Activated CD4-positive, CD25-positive, alpha-beta regulatory T cell treated with anti-CD3 and anti-CD28 coated beads, Interleukin-2, amount 50 U/mL, for 72 hours (primary cell): ENCODE measurements around the gene LIN52.

Experiments used
- DNase-seq: peaks from one replicate; pipeline ENCODE4 v3.0.0; 2021

The LIN52 gene

DNA sequence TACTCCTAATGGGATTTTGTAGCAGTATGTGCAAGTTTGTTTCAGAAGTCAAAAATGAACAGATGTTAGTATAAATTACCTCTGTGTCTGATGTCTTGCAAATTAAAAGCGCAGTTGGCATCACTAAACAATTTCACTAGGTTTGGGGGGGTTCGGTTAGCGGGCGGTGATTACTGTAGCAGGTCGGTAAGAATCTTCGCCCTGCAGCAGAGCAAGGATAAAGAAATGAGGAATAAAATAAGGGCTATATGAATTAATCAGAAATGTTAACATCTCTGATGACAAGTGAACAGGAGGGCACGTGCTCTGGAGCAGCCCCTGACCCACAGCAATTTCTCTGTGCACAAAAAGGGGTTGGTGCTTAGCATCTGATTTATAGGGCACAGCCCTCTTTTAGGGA lies 110.9 kb downstream of the LIN52 start:
- no peak for DNase-seq

DNA sequence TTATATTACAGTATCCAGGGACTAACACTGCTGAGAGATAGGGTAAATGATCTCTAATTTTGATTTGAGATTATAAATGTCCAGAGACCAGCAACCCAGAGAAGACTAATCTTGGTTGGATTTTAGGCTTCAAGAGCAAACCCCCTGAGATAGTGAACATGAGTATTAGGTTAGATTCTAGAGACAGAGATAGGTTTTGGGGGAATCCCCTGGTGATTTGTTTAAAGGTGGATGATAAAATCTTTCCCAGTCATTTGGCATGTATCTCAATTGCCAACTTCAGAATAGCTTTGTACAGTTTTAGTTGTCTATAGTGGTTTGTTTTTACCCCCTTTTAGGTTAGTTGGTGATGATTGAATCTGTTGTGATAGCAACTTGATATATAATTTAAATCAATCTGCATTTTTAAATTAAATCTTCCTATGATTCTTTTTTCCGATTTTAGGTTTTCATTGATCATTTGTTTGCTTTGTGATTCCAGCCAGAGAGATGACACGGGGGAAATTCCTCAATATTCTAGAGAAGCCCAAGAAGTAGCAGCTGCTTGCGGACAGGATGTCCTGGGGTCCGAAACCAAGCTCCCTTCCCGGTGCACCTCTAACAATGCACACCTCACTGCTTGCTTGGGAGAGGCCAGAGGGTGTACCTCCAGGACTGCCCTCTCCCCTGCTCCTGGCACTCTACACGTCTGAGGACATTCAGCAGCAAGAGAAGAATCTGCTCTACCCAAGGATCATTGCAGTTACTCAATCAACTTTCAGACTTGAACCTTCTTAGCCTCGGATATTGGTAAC lies 113.9 kb downstream of the LIN52 start:
- DNase-seq, result no peak

DNA sequence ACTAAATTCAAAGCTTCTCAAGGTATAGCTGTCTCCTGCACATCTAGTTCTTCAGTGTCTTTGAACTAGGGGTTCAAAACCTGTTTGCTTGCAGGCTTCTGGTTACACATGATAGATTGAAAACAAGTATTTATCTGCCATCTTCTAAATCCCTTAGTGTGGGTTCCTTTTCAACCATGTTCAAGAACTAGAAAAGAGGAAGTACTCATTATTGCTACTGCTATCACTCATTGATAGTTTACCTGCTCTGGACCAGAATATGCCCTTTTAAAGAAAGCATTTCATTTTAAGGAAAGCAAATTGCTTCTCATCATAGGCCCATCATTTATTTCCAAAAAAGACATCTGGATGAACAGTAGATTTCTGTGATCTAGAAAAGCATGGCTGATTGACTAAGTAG lies 117.4 kb downstream of the LIN52 start:
- no peak for DNase-seq

DNA sequence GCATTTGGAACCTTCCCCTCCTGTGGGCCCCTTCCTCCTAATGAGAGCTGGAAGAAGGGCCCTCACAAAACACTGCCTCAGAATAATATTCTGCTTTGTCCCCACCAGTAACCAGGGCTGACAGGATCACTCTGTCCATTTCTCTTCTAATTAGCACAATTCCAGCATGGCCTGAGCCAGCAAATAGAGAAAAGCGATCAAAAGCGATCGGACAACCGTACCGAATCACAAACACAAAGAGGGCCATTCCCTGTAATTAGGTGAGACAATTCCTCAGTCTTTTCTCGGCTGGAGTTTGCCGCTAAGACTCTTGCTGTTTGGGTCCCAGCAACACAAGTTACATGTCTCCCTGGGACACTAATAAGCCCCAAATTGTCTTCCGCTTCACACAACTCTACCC lies 118.9 kb downstream of the LIN52 start:
- no peak for DNase-seq

DNA sequence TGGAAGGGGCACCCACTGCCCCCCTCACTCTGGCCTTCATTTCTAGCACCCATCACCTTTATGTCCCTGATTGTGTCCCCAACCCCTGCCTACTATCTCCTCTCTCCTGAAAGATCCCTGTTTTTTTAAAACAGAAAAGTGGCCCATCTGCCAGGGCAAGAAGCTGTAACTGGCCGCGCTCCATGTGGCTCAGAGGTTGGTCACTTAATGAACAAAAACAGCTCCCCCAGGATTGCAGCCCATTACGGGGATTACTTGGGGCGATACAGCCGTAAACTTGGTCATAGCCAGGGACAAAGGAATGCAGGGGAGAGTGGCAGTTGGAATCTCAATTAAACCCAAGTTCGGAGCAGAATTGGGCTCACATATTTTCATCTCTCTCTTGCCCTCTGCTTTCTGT lies 119.7 kb downstream of the LIN52 start:
- no peak for DNase-seq

- no peak for DNase-seq
Measured at GRCh38 chr14:74205882-74206281, 121.1 kb downstream of the LIN52 start.

GRCh38 chr14:74207943-74208342 lies 123.2 kb downstream of the LIN52 start:
- no peak for DNase-seq

- DNase-seq, result no peak
Measured at GRCh38 chr14:74208642-74209041, 123.9 kb downstream of the LIN52 start.

DNA sequence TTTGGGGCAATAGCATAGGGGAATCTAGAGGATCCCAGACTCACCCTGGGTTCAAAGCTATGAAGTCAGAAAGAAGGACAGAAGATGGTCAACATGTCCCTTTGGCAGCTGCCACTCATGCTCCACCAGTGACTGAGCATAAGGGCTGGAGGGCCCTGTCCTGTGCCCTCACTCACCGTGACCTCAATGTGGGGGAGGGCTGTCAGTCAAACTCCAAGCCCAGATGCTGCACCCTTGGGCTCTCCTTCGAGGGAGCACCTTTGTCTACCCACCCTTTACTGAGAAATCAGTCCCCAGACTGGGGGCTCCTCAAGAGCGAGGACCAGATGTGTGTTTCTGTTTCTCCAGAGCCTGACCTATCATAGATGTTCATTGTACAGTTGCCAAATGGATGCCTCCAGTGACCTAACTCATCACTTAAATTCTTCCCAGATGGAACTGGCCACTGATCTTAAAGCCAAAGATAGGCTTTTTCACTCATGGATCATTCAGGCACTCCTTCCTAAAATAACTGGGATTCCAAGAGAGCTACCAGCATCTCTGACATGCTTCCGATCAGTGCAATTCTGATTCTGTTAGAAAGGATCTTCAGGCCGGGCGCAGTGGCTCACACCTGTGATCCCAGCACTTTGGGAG lies 127.3 kb downstream of the LIN52 start:
- no peak for DNase-seq

- DNase-seq, result no peak
Measured at GRCh38 chr14:74213907-74214803, 129.4 kb downstream of the LIN52 start.

DNA sequence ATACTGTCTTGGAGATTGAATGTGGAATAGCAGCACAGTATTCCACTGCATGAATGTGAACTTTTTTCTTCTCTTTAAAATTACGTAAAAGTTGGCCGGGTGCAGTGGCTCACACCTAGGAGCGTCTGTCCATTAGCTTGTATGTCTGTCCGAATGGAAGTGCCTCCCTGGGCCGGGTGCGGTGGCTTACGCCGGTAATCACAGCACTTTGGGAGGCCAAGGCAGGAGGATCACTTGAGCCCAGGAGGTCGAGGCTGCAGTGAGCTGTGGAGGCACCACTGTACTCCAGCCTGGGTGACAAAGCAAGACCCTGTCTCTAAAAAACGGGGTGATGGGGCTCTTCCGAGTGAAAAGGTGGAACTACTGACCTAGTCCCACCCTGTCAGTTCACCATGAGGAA lies 131.9 kb downstream of the LIN52 start:
- DNase-seq, result no peak

DNA sequence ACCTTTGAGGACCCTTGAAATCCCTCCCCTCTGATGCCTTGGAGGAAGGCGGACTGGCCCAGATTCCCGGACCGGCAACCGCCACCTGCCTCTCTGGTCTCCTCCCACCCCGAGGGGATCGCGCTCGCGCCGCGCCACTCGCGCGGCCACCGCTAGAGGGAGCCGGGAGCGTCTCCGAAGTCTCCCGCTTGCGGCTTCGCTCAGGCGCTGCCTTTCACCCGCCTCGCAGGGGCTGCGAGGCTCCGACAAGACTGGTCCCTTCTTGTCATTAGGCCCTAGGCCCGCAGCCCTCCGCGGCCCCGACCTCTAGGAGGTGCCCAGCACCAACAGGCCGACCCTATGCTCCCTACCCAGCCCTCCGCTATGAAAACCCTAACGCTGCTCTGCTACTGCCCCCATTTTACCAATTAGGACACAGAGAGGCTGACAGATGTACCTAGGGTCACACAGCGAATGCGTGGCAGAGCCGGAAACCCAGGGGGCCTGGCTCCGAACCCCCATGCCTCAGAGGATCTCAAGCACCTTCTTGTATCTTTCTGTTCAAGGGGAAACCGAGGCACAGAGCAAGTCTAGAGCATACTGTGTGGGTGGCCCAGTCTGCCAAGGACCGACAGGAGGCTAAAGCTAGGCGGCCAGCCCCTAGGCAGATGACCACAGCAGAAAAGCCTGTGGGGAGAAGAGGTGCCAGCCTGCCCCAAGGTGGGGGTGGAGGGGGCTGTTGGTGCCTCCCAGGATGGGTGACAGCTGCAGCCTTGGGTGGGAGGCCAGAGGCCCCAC lies 133.1 kb downstream of the LIN52 start:
- peak; percentile 84 for DNase-seq

GRCh38 chr14:74218462-74218861 lies 133.7 kb downstream of the LIN52 start:
- no peak for DNase-seq

GRCh38 chr14:74219277-74220205 lies 134.8 kb downstream of the LIN52 start:
- DNase-seq, result no peak

DNA sequence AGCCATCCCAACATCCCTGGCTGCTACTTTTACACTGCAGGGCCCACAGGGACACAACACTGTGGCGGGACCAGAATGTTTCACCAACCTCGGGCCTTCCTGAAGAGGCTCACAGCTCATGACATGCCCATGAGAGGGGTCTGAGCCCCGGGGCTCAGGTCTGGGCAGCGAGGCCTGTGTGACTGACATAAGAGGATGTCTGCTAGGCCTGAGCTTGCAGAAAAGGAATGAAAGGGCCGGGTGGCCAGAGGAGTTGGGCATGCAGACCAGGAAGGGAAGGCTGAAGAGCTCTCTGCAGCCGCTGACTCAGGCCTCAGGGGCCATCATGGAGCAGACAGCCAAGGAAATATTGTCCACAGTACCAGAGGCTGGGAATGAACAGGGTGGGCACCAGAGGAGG lies 136.2 kb downstream of the LIN52 start:
- no peak for DNase-seq

DNA sequence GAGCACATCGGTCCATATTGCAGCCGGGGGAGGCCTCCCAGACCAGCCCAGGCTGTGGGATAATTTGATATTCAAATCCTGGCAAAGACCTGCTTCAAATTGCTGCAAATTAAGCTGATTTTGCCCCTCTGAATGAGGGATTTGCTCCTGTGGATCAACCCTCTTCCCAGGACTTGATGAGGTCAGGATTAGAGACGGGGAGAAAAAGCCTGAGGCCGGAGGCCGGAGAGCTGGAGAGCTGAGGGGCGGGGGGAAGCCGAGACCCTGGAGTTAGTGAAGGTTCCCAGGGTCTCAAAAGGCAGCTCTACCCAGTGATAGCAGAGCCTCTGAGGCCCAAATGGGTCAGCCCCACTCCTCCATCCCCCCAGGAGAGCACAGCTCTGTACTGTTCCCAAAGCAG lies 137.0 kb downstream of the LIN52 start:
- no peak for DNase-seq

- no peak for DNase-seq
Measured at GRCh38 chr14:74223016-74223415, 138.3 kb downstream of the LIN52 start.

- no peak for DNase-seq
Measured at GRCh38 chr14:74231784-74232183, 147.0 kb downstream of the LIN52 start.

DNA sequence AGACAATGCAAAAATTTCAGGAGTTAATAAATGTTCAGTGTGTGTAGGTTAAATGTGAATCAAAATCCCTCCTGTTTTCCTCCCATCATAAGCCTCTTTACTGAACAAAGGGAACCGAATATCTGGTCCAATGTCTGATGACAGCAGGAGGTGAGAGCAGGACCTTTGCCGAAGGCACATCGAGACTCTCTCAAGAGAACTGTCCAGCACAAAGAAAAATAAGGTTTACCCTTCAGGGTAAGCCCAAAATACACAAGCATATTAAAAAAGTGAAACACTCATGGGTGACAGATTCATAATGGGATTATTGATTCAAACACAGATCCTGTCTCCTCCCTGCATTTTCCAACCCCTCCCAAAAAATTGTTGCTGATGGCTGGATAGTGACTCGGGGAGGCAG lies 150.3 kb downstream of the LIN52 start:
- DNase-seq, result no peak

DNA sequence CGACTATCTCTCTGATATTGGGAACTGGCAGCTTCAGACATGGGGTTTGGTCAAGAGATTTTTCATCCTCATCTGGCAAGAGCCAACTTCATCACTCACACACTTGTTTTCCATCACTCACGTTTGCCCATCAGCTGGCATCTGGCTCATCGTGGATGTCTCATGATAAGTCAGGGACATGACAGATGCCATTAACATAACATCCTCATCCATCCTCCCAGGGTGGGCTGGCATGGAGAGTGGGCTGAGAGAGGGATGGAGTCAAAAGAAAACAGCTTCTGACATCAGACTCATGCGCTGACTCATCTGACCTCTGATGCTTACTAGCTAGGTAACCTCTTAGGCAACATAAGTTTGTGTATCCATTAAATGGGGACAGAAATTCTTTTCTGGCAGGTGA lies 152.7 kb downstream of the LIN52 start:
- DNase-seq, result no peak

DNA sequence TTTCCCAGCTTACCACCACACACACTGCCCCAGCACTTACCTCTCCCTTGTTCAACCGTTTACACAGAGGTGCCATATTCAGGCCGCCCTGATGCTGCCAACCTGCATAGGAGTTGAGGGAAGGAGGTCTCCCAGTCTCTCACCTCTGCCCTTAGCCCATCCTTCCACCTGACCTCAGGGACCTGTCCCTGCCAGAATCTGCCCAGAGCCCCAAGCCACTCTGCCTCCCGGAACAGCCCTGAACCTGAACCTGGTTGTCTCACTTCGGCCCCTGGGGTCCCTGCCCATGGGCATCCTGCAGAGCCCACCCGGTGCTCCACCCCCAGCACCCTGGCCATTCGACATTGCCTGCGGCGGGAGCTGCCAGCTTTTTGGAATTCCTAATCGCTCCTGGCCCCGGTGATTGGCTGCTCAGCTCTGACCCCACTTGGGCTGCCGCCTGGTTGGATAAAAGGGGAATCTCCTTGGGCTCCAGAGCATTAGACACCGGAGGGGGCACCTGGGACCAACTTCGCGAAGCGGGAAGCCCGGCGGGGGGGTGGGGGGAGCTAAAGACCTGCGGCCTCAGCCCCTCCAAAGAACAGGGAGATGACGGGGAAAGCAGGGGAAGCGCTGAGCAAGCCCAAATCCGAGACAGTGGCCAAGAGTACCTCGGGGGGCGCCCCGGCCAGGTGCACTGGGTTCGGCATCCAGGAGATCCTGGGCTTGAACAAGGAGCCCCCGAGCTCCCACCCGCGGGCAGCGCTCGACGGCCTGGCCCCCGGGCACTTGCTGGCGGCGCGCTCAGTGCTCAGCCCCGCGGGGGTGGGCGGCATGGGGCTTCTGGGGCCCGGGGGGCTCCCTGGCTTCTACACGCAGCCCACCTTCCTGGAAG lies 154.5 kb downstream of the LIN52 start, which contains the start of gene VSX2:
TSS of gene VSX2 (plus strand) at position 476 of the 874 bp plus-strand sequence. CDS start at position 589, 113 bp downstream.
- no peak for DNase-seq
